Jurkat, Clone E6-1 (cell line): ENCODE data around the gene NOVA2.

Experiments used
- DNase-seq: peaks from one replicate; pipeline ENCODE4 v3.0.0-alpha.2; 2011; ENCODE audit warnings: low read depth, low spot score
- H3K4me3 ChIP-seq: 2 replicates; pipeline ENCODE4 v1.5.1; 2011; ENCODE audit warnings: mild to moderate bottlenecking, low read length, control low read depth, moderate library complexity

Gene NOVA2

DNA sequence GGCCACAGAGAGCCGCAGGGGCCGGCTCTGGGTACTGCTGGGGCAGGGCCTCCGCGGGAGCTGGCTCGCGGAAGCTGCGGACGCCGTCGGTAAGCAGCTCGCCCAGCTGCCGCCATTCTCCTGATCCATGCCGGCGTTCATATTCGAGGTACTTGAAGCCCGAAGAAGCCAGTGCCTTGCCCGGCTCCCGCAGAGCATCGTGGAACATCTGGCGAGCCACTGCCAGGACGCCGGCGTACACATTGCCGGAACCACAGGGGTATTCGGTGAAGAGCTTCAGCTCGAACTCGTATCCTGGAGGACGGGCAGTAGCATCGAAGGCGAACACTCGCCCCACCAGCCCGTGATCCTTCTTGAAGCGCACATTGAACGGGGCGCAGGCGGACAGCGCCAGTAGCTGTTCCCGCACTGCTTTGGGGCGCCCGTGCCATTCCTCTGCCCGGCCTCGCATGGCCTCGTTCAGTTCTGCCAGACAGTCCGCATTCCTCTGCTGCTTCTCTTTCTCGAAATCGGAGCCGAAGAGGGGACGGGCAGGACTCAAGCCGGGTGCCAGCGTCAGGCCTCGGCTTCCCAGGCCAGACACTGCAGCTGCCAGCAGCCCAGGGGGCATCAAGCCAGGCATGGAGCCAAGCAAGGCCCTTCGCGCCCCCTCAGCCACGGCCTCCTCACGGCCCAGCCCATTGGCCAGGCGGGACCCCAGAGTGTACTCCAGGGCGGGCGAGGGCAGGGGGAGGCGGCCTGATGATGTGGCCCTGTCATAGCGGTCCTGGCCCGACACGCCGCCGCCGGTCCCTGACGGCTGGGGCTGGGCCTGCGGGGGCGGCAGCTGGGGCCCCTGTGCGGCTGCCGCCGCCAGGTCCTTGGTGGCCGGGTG, 88.7 kb downstream of the NOVA2 start:
- no peak for DNase-seq
- H3K4me3 ChIP-seq = peak overlapping the region; percentile 81

DNA sequence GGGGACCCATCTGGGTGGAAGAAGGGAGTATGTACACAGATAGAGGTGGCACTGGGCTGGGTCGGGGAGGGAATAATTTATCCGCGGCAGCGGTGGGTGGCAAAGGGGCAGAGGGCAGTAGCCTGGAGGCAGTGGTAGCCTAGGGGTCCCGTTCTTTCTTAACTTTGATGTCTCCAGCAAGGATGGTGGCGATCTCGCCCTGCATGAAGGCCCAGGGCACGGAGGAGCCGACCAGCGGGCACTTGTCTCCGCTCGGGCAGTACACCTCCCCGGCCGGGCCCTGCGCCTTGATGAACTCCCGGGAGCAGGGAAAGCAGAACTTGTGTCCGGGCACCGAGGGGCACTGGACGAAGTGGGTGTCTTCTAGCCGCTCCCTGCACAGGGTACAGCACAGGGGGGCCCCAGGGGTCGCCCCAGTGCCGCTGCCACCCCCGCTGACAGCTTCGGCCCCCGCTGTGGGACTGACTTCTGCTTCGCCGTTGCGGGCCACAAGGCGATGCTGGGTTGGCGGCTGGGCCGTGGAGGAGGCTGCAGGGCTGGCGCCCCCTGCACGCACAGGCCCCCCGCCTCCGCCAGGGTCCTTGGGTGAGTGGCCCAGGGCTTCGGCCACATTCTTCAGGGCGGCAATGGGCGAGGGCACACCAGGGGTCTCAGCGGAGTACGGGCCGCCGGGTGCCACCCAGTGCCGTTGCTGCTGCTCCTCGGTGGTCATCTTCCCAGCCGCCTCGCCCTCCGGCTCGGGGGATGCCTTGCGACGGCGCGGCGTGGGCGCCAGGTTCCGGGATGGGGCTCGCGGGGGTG, 89.6 kb downstream of the NOVA2 start:
- DNase-seq = no peak
- no peak overlapping the region for H3K4me3 ChIP-seq
